WTC11 (cell line): ENCODE data around the gene MIEF2. TPM values are rescaled to one million over a fixed set of nuclear protein-coding genes. Genes with fewer than 3 reads are reported as not detected.
"Not testable (repeated sequence)": the region's sequence is repeated elsewhere in the genome, so short reads cannot be mapped to it uniquely, and the experiment has no call there.

Source experiments
- ATAC-seq: fragments of 200-7000 bp; cut with Tn5 transposase; 2 replicates; pipeline ENCODE4 v1.10.0; 2021; ENCODE audit warnings: mild to moderate bottlenecking, moderate library complexity
- CTCF ChIA-PET: fragments of 300-600 bp; sonication (Branson Sonifier 250); formaldehyde crosslinking; loops from one replicate; lab custom pipeline; 2021; ENCODE audit warnings: antibody characterized with exemption; lab: Charles Lee
- POLR2A ChIA-PET: fragments of 350-600 bp; sonication (Branson Sonifier 250); formaldehyde crosslinking; loops from one replicate; lab custom pipeline; 2021; ENCODE audit warnings: antibody characterized with exemption; lab: Charles Lee
- DNase-seq: peaks from one replicate; pipeline ENCODE4 v3.0.0; 2021; ENCODE audit warnings: low spot score
- H3K27ac Mint-ChIP-seq: 2 replicates; pipeline ENCODE4 v1.8.0; 2021; ENCODE audit warnings: mixed read lengths
- H3K27me3 Mint-ChIP-seq: 2 replicates; pipeline ENCODE4 v1.8.0; 2021; ENCODE audit warnings: low read depth, mild to moderate bottlenecking, moderate library complexity, mixed read lengths
- H3K36me3 Mint-ChIP-seq: 2 replicates; pipeline ENCODE4 v1.8.0; 2021; ENCODE audit warnings: mixed read lengths
- H3K4me1 Mint-ChIP-seq: 2 replicates; pipeline ENCODE4 v1.8.0; 2022; ENCODE audit warnings: mixed read lengths
- H3K4me3 Mint-ChIP-seq: 2 replicates; pipeline ENCODE4 v1.8.0; 2021; ENCODE audit warnings: mild to moderate bottlenecking, moderate library complexity, mixed read lengths
- H3K9me3 Mint-ChIP-seq: 2 replicates; pipeline ENCODE4 v1.8.0; 2021; ENCODE audit warnings: mixed read lengths
- EMX1 ChIP-seq: fragments of 250-450 bp; sonication (Bioruptor Pico); IDR thresholded peaks from 2 replicates; pipeline ENCODE4 v1.8.0; 2021; ENCODE audit warnings: mild to moderate bottlenecking
- ERG ChIP-seq: fragments of 250-450 bp; sonication (Bioruptor Pico); IDR thresholded peaks from 2 replicates; pipeline ENCODE4 v1.8.0; 2021; ENCODE audit warnings: mild to moderate bottlenecking
- FOXK1 ChIP-seq: sonication (generic); formaldehyde crosslinking; IDR thresholded peaks from 2 replicates; pipeline ENCODE4 v1.8.0; 2022; ENCODE audit warnings: mild to moderate bottlenecking, moderate library complexity, missing genetic modification reagents
- IRF2 ChIP-seq: sonication (generic); formaldehyde crosslinking; IDR thresholded peaks from 2 replicates; pipeline ENCODE4 v1.8.0; 2022; ENCODE audit warnings: low read depth, missing genetic modification reagents, borderline replicate concordance
- TEAD1 ChIP-seq: sonication (generic); formaldehyde crosslinking; IDR thresholded peaks from 2 replicates; pipeline ENCODE4 v1.8.0; 2022; ENCODE audit warnings: mild to moderate bottlenecking, missing genetic modification reagents
- TEAD4 ChIP-seq: sonication (generic); formaldehyde crosslinking; IDR thresholded peaks from 2 replicates; pipeline ENCODE4 v1.8.0; 2022; ENCODE audit warnings: mild to moderate bottlenecking, missing genetic modification reagents
- ZNF532 ChIP-seq: fragments of 250-450 bp; sonication (Bioruptor Pico); IDR thresholded peaks from 2 replicates; pipeline ENCODE4 v1.9.0; 2021; ENCODE audit warnings: mild to moderate bottlenecking, borderline replicate concordance
- total RNA-seq: library from RNA; stranded (reverse); gene quantifications from 3 replicates; pipeline ENCODE4 v1.2.3, GENCODE V29; 2021
- TF ChIP-seq, protein P1 (sequence below): sonication (generic); formaldehyde crosslinking; IDR thresholded peaks from 2 replicates; pipeline ENCODE4 v1.8.0; 2022; ENCODE audit warnings: missing genetic modification reagents
- TF ChIP-seq, protein P2 (sequence below): sonication (generic); formaldehyde crosslinking; IDR thresholded peaks from 2 replicates; pipeline ENCODE4 v1.8.0; 2023; ENCODE audit warnings: mild to moderate bottlenecking, missing genetic modification reagents

The MIEF2 gene
- total RNA-seq, 1 experiment from 2014 or later: 18.8 TPM

- TF ChIP-seq, protein P1, sequence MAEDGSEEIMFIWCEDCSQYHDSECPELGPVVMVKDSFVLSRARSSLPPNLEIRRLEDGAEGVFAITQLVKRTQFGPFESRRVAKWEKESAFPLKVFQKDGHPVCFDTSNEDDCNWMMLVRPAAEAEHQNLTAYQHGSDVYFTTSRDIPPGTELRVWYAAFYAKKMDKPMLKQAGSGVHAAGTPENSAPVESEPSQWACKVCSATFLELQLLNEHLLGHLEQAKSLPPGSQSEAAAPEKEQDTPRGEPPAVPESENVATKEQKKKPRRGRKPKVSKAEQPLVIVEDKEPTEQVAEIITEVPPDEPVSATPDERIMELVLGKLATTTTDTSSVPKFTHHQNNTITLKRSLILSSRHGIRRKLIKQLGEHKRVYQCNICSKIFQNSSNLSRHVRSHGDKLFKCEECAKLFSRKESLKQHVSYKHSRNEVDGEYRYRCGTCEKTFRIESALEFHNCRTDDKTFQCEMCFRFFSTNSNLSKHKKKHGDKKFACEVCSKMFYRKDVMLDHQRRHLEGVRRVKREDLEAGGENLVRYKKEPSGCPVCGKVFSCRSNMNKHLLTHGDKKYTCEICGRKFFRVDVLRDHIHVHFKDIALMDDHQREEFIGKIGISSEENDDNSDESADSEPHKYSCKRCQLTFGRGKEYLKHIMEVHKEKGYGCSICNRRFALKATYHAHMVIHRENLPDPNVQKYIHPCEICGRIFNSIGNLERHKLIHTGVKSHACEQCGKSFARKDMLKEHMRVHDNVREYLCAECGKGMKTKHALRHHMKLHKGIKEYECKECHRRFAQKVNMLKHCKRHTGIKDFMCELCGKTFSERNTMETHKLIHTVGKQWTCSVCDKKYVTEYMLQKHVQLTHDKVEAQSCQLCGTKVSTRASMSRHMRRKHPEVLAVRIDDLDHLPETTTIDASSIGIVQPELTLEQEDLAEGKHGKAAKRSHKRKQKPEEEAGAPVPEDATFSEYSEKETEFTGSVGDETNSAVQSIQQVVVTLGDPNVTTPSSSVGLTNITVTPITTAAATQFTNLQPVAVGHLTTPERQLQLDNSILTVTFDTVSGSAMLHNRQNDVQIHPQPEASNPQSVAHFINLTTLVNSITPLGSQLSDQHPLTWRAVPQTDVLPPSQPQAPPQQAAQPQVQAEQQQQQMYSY (CRISPR knock-in tag): peak; percentile 18; the same call in 1 of the 2 replicates
- TF ChIP-seq IRF2 (CRISPR knock-in tag): no peak
- TF ChIP-seq ZNF532 (CRISPR knock-in tag): no peak
- peak; percentile 87 for TF ChIP-seq TEAD4
- peak; percentile 92; the same call in 1 of the 2 replicates for TF ChIP-seq TEAD1 (CRISPR knock-in tag)
- TF ChIP-seq ERG: no peak
Measured at GRCh38 chr17:18260332-18261145, at the start of gene MIEF2 (continued).

DNA sequence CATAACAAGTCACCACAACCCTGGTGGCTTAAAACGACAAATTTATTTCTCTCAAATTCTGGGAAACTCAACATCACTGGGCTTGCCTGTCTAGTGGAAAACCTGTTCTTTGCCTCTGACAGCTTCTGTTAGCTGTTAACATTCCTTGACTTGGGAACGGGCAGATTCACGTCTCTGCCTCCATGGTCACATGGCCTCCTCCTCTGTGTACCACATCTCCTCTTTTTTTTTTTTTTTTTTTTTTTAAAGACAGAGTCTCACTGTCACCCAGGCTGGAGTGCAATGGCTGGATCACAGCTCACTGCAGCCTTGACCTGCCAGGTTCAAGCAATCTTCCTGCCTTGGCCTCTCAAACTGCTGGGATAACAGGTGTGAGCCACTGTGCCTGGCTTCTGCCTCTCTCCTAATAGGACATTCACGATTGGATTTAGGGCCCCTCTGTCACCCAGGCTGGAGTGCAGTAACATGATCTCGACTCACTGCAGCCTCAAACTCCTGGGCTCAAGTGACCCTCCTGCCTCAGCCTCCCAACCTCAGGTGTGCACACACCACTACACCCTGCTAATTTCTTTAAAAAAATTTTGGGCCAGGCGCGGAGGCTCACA is 46.7 kb upstream of the MIEF2 start:
- H3K27me3 Mint-ChIP-seq: no peaks in the 10 kb centered on the region
- DNase-seq: no peak
- no peak overlapping the region for H3K4me3 Mint-ChIP-seq
- peaks cover 2% of the 10 kb centered on the region; the same call in 1 of the 2 replicates for H3K4me1 Mint-ChIP-seq
- H3K36me3 Mint-ChIP-seq: peaks cover 14% of the 10 kb centered on the region
- no peak for TF ChIP-seq FOXK1
- TF ChIP-seq, protein P2, sequence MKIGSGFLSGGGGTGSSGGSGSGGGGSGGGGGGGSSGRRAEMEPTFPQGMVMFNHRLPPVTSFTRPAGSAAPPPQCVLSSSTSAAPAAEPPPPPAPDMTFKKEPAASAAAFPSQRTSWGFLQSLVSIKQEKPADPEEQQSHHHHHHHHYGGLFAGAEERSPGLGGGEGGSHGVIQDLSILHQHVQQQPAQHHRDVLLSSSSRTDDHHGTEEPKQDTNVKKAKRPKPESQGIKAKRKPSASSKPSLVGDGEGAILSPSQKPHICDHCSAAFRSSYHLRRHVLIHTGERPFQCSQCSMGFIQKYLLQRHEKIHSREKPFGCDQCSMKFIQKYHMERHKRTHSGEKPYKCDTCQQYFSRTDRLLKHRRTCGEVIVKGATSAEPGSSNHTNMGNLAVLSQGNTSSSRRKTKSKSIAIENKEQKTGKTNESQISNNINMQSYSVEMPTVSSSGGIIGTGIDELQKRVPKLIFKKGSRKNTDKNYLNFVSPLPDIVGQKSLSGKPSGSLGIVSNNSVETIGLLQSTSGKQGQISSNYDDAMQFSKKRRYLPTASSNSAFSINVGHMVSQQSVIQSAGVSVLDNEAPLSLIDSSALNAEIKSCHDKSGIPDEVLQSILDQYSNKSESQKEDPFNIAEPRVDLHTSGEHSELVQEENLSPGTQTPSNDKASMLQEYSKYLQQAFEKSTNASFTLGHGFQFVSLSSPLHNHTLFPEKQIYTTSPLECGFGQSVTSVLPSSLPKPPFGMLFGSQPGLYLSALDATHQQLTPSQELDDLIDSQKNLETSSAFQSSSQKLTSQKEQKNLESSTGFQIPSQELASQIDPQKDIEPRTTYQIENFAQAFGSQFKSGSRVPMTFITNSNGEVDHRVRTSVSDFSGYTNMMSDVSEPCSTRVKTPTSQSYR (CRISPR knock-in tag): no peak
- no peak for TF ChIP-seq TEAD1 (CRISPR knock-in tag)
- TF ChIP-seq EMX1: no peak
- TF ChIP-seq, all 79 proteins: peak for 0
- Mint-ChIP-seq H3K9me3 (no peaks in the 10 kb centered on the region), H3K27ac (peak overlapping the region; percentile 33)
- ChIA-PET CTCF (interaction anchor here (0.6 to 2.0 kb wide), 2 partner anchors 73 to 1268 kb away, joined by 3 to 4 read pairs; no protein-coding TSS in a partner anchor), POLR2A (no interaction called here)
- no peak for ATAC-seq

- ATAC-seq, H3K9me3 Mint-ChIP-seq, H3K36me3 Mint-ChIP-seq, H3K27me3 Mint-ChIP-seq, H3K27ac Mint-ChIP-seq, H3K4me1 Mint-ChIP-seq, DNase-seq, H3K4me3 Mint-ChIP-seq: not testable (repeated sequence)
- CTCF ChIA-PET: interaction anchor here (0.7 to 4.5 kb wide), 15 partner anchors 15 to 393 kb away, joined by 3 to 38 read pairs (median 4); partner anchors contain the start of gene ALKBH5
- POLR2A ChIA-PET: interaction anchor here (0.5 kb wide), 1 partner anchor 230 kb away, joined by 3 read pairs; no protein-coding TSS in a partner anchor
Measured at GRCh38 chr17:18216906-18217305, 43.6 kb upstream of the MIEF2 start.
